Activated CD8-positive, alpha-beta memory T cell treated with anti-CD3 and anti-CD28 coated beads, Interleukin-2, amount 50 U/mL, for 1 hour (primary cell): Measurements from ENCODE around the gene AFG3L2.

Source experiments
- DNase-seq: peaks from one replicate; pipeline ENCODE4 v3.0.0-alpha.2; 2020; ENCODE audit errors: extremely low read depth

AFG3L2 gene

DNA sequence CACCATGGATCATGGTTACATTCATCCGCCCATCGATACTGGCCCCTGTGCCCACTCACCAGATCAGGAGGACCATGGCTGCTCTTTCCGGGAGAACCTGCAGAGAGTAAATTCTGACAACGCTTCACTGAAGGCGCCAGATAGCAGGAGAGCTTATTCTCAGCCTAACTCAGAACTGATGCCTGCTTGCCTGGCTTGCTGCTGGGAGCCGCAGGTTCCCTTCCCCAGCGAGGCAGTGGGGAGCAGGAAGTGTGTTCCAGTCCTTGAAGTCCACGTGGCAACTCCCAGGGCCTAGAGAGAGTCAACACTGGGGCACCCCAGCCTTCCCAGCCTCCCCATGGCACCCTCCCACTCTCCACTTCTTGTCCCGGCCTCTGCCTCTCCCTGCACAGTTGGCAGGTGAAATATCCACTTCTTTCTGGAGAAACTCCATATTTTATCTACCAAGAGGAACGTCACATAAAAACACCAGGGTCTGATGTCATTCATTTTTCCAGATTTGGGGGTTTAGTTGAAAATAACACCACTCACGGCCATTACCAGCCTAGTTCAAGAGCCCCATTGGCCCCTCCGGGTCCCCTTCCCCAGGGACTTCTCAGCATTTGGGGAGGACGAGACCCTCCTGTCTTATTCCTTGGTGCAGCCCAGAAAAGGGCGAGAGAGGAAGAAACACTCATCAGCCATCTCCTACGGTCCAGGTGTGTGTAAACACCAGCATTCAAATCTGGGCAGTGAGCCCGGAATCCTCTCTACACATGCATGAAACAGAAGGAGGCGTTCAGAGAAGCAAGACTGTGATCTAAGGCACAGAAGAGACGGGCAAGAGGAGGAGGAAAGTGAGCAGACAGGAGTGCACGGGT, 72.4 kb downstream of the AFG3L2 start:
- no peak for DNase-seq

DNA sequence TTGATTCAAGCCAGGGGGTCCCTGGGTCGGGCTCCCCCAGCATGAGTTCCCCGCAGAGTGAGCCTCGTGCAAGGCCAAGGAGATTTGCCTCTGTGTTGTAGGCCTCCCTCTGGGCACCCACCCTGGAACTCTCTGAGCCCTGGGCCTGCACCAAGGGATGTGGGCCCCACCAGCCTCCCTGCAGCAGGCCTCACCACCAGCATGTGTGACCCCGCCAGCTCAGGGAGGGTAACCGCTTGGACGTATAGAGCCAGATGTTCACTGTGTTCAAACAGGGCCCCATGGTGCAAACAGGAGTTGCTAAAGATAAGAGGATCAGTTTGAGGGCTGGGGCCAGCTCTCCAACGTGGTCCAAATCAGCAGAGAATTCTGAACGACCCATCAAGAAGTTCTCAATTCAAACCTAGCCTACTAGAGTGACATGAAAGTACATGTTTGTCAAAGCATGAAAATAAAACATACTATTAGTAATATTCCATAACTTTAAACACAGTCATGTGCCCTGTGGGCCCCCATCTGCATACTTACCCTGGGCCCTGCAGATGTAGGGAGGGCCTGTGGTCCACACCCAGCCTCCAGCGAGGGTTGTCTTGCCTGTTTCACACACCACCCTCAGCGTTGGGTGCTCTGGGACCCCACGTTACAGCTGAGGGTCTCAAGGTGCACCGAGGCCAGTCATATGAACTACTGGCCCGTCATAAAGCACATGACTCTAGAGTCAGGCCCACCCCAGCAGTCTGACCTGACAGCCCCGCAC, 74.5 kb downstream of the AFG3L2 start:
- DNase-seq = no peak

DNA sequence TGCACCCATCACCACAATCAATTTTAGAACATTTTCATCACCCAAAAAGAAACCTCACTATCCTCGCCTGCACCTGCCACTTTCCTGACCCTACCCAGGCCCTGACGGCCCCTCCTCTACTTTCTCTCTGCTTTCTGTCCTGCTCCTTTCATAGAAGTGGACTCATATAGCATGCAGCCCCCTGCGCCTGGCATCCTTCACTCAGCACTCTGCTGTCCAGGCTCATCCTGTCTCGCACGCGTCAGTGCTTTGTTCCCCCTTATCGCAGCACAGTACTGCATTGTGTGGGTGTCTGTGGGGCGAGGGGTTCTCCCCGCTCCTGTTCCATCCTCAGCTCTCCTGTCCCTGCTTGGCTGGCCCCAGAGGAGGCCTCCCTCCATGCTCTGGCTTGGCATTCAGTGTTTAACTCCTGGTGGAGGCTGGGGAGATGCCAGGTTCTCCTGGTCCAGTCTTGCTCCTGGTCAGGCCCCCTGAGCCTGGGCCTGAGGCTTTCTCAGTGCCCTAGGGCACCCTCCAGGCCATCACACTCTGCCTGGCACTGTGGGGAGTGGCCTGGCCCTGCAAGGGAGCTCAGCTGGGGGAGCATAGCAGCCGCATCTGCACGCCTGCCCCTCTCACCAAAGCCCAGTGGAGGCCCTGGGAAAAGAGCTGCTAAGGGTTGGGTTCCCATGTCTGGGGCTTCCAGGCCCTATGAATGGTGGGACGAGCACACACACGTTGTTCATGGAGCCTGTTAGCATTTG, 75.6 kb downstream of the AFG3L2 start:
- DNase-seq = no peak

DNA sequence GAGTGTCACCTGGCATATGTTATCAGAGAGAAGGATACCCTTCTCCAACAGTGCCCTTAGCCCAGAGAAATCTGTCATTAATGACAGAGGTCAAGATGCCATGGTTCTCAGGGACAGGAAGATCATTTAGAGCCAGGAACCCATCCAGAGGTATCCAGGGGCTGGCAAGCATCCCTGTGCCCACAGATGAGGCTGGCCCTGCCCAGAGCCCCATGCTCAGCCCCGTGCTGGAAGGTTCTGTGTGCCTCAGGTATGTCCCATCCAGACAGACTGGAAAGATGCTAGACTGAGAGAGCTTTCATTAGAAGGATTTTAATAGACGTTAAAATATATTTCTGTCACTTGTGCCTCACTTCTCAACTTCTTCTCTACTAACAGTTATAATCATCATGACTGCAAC, 77.2 kb downstream of the AFG3L2 start:
- no peak for DNase-seq

DNA sequence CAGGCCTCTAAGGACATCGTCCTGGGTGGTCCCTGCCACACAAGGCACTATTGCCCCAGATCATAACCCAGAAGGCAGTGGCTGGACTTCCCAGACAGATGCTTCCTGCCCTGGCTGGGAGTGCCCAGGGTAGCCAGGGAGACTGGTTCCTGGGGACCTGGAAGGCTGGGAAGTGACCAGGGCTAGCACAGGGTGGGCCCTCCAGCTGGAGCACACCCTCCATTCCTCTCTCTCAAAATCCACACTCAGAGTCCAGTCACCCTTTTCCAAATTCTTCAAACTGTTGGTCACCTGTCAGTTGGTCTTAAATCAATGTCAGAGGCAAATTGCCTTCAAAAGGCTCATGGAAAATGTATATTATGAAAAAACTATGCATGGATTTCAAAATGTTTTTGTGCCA, 80.6 kb downstream of the AFG3L2 start:
- no peak for DNase-seq

DNA sequence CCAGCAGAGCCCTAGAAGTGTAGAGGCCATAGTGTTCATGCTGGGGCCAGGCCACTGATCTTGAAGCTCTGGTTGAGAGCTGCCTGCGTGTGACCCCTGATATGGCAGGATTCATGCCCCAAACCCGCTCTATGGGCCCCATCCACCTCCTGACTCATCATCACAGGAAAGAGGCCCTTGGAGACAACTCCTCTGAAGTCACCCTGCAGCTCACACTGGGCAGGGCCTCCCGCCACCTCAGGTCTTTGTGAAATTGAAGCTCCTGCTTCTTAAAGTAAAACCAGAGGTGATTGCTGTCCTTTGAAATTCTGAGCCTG, 81.0 kb downstream of the AFG3L2 start:
- DNase-seq = no peak

DNA sequence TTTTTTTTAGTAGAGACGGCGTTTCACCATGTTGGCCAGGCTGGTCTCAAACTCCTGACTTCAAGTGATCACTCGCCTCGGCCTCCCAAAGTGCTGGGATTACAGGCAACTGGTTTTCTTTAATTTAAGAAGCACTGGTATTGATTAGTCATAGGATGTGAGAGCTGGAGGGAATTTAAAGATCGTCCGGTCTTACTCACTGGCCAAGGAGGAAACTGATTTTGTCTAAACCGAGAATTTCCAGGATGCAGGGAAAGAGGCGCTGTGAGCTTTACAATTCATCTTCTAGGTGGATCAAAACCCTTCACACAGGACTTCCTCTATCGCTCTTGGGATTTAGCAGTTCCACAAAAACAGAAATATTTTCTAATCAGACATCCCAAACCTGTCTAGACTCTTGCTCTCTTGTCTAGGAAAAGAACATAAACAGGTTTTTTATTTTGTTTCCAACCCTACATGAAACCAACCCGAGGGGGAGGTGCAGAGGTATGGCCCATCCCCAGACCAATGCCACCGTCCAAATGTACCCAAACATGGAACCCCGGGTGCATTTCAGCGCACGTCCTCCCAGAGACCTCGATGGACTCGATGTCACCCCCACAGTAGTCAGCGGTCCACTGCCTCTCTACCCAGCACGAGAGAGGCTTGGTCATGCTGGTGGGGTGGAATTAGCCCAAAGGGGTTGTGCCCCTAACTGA, 81.5 kb downstream of the AFG3L2 start:
- DNase-seq = no peak

DNA sequence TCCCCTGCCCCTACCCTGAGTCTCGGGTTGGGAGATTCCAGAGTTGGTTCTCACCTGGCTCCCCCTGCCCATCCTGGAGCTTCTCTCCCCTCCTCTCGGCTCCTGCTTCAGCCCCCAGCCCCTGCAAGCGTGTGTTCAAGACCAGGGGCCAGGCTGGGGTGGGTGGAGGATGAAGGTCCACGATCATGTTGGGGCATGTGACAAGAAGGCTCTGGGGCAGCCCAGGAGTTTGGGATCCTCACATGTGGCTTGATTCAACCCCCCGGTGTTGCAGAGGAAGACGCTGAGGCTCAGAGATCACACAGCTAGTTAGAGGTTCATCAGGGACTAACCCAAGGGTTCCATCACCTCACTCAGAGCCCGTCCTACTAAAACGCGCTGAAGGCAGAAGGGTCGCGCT, 83.2 kb downstream of the AFG3L2 start:
- no peak for DNase-seq

DNA sequence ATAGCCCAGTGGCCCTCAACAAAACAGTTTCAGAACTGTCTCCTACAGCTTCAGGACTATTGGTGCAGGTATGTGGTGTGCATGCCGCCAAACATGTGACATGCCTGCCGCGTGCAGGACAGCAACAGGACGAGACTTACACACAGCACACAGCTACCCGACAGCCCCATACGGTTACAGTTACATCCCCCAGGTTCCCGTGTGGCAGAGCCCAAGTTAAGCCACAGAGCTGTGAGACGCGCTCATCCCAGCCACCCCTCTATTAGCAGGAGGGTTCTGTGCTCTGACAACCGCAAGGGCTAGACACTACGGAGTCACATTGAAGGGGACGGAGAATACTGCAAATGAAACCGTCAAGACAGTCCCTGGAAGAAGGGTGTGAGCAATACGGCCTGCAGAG, 85.3 kb downstream of the AFG3L2 start:
- no peak for DNase-seq

DNA sequence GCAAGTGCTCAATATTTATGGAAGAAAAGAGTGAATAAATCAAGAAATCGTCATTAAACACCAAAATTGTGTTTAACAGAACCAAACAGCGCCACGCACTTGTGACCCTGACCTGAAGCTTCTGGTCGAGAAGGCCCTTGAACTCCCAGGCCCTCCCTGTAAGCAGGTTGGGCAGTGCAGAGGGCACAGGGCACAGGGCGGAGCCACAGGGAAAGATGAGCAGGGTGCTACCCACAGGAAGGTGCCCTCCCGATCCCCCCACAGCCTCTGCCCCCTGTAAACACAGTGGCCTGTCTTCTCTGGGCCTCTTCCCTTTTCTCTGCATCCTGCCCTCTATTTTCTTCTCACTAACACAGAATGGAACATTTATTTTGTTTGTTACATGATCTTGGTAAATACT, 85.9 kb downstream of the AFG3L2 start:
- DNase-seq = no peak

DNA sequence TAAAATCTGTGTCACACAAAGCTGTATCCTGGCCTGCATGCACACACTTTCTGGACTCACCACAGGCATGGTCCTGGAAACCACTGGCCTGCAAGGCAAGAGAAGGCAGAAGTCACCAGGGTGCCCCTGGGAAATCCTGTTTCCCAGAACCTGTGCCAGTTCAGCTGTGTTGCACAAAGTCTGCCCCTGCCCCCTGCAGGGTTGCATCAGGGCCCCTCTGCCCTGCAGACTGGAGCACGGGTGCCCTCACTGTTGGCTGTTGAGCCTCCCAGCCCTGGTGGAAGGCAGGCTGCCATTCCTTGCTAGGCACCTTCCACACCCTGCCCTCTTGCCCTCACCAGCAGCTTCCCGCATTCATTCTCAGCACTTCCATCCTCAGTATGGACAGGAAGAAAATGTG, 86.9 kb downstream of the AFG3L2 start:
- no peak for DNase-seq

DNA sequence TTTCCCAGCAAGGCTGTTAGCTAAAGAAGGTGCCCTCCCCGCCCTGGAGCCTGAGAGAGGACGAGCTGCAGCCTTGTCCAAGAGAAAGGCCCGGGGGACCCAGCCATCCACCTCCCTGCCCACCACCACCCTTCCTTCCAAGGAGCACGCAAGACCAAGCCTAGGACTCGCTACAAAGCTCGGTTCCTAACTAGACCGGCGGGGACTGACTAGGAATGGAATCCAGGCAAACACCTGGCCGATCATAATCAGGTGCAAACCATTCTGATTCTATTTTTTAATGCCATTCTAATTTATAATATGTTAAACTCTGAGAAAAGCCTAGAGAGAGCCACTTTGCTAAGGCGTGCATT, 88.6 kb downstream of the AFG3L2 start:
- no peak for DNase-seq

DNA sequence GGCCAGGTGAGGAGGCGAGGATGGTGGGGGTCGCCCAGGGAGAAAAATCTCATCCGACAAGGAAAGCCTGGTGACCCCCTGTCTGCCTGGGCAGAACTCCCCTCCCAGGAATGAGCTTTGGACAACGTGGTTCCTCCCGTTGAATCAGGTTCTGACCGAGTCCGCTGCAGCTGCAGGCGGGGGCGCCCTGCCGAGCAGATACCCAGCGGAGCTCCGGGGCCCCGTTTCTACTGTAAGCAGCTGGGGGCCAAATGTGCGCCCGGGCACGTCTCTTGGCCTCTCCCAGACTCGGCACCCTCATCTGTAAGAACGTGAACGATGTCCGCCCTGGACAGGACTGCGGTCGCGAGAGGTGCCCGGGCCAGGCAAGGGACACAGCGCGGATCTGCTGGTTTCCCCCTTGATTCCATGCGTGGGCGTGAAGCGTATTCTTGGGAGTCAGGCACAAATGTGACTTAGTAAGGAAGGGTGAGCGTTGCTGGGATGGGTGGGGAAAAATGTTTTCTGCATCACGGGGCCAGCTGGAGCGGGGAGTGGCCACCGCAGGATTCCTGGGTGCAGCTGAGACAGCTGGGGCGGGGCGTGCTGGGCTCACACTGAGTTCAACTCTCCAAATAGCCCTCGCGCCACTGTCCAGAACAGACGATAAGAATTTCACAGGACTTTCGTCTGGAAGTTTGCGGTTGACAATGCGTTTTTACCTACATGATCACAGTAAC, 89.2 kb downstream of the AFG3L2 start:
- DNase-seq = no peak

DNA sequence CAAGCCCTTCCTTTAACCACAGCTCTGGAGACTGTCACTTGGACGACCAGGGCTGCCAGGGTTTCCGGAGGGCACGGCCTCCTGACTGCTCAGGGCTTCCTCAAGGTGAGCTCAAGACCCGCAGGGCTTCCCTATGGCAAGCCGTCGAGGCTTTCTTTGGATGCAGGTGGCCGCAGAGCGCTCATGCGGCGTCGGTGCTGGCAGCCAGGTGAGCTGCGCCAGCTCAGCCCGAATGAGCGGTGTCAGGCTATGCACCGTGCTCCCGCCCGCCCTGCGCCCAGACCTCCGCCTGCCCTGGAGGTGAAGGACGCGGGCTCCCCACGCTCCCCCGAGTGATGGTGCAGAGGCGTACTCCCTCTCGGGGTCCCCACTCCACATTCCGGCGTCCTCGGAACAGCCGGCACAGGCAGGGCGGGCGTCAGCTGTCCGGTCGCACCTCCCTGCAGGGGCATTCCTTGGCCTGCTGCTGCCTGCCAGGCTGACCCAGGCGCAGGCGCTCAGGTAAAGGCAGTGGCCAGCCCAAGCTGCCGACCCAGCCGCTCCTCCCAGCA, 89.8 kb downstream of the AFG3L2 start:
- DNase-seq = no peak

DNA sequence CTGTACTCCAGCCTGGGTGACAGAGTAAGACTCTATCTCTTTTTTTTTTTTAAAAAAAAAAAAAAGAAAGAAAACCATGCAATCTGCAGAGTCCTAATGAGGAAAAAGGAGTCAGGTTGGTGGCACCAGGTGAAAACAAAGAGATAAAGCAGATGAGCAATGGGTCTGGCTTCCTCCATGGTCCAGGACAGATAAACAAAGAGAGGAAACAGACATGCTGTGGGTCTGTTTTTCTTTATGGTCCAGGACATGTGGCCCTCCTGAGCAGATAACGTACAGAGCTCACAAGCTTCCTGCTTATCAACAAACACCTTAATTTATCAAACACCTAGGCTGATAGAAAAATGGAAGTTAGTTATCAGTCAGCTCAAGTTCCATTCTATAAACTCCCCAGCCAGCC, 93.4 kb downstream of the AFG3L2 start:
- no peak for DNase-seq

DNA sequence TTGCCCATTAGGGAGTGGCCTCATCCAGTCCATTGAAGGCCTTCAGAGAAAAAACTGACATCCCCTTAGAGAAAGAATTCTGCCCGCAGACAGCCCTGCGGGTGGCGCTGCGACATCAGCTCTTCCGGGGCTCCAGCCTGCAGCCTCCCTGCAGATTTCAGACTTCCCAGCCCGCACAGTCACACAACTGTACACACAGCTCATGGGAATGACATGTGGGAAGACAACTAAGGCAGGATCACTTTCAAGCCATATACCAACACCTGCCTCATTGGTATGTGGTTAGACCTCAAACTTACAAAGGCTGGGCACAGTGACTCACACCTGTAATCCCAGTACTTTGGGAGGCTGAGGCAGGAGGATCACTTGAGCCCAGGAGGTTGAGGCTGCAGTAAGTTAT, 93.8 kb downstream of the AFG3L2 start:
- DNase-seq = no peak

DNA sequence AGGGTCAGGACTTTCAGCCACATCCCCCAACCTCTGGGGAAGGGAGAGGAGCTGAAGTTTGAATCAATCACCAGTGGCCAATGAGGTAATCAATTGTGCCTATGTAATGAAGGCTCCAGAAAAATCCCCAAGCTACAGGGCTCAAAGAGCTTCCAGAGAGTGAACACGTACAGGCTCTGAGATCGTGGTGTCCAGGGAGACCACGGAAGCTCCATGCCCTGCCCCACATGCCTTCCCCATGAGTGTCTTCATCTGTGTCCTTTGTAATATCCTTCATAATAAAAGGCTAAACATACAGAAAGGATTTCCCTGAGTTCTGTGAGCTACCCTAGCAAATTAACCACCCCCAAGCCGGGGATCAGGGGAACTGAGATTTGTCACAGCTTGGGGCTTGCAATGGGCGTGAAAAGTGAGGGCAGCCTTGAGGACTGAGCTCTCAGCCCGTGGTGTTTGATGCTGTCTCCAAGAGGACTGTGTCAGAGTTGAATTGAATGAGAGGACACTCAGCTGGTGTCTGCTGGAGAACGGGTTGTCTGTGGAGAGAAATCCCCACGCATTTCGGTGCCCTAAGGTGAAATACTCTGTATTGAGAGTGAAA, 94.5 kb downstream of the AFG3L2 start:
- no peak for DNase-seq

DNA sequence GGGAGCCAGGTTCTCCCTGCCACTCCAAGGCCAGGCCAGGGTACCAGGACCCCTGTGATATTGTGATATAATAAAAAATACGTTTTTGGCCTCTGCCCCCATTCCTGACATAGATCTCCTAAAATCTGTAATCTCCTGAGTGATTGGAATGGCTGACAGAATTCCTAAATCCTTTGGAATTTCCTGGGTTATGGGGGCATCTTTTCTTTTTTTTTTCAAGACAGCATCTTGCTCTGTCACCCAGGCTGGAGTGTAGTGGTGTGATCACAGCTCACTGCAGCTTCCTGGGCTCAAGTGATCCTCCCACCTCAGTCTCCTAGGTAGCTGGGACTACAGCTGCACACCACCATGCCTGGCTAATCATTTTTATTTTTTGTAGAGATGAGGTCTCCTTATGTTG, 95.2 kb downstream of the AFG3L2 start:
- no peak for DNase-seq

DNA sequence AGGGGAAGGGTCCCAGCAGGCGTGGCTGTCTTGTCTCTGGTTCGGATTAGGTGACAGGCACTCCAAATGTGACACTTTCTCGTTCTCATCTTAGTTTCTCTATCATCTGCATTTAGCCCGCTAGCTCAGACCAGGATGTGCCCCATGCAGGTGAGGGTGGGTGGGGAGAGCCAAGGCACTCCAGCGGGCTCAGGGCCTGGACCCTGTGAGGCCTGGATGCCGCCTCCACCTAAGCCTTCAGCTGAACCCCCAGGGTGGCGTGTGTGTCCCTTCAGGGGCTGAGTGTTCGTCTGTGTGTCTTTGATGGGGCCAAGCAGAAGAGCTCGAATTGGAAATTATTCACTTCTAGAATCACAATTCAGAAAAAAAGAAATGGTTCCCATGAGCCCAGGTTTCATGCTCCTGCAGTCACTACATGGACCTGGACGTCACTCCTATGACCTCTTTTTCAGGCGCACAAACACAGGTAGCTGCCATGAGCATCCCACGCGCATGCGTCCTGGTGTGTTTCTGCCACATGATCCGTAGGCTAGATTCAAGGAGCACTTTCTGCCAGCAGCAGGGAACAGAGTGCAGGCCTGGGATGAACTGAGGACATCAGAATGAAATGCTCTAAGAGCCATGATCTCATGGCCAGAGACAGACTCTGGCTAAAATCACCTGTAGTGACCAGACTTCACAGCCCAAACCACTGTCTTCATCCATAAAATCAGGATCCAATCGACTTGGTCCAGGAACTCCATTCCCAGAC, 97.1 kb downstream of the AFG3L2 start:
- DNase-seq = no peak
